ENCODE measurements around the gene KCTD10. TPM values are rescaled to one million over a fixed set of nuclear protein-coding genes. Genes with fewer than 3 reads are reported as not detected.

The KCTD10 gene
- total RNA-seq, 6 donors from 2014 or later = 50.6 to 70.2 (median 63.0) TPM

- Histone ChIP-seq H3K36me3 (peaks cover 32 to 50% (median 45%) of the 10 kb centered on the region in 4 donors), H3K27me3 (no peaks in the 10 kb centered on the region), H3K4me1 (peaks cover 12 to 20% (median 17%) of the 10 kb centered on the region in 4 donors), H3K9me3 (no peaks in the 10 kb centered on the region), H3K4me3 (no peak overlapping the region), H3K27ac (no peak overlapping the region)
- no peak for DNase-seq
- TF ChIP-seq POLR2A (IDR thresholded peaks at IDR 0.05) (no peak), EP300 (IDR thresholded peaks at IDR 0.05) (no peak), POLR2AphosphoS5 (IDR thresholded peaks at IDR 0.05) (no peak), CTCF (IDR thresholded peaks at IDR 0.05) (no peak)
- WGBS, 2 donors = 87 to 94% methylated on average over 2 of the region's 2 CpGs
- ATAC-seq (ENCODE audit: low FRiP score in 2 of 2) = no peak
Observed at GRCh38 chr12:109482491-109482890, 5.4 kb upstream of the KCTD10 start.

- ATAC-seq (ENCODE audit: low FRiP score in 2 of 2) (no peak), DNase-seq (no peak)
- peaks cover 27 to 44% (median 38%) of the 10 kb centered on the region in 4 donors for H3K36me3 ChIP-seq
- H3K27ac ChIP-seq = no peak overlapping the region
- 91 to 94% methylated on average over 1 of the region's 1 CpG for WGBS, 2 donors
- H3K9me3 ChIP-seq = no peaks in the 10 kb centered on the region
- no peak overlapping the region for H3K4me3 ChIP-seq
- H3K4me1 ChIP-seq = peaks cover 12 to 21% (median 17%) of the 10 kb centered on the region in 4 donors
- no peaks in the 10 kb centered on the region for H3K27me3 ChIP-seq
- no peak for TF ChIP-seq EP300 (IDR thresholded peaks at IDR 0.05)
- TF ChIP-seq POLR2AphosphoS5 (IDR thresholded peaks at IDR 0.05) = no peak
- no peak for TF ChIP-seq CTCF (IDR thresholded peaks at IDR 0.05)
- no peak for TF ChIP-seq POLR2A (IDR thresholded peaks at IDR 0.05)
Observed at GRCh38 chr12:109481863-109482262, 4.8 kb upstream of the KCTD10 start.

- no peak for TF ChIP-seq CTCF (IDR thresholded peaks at IDR 0.05)
- TF ChIP-seq POLR2A (IDR thresholded peaks at IDR 0.05) = no peak
- no peak for TF ChIP-seq EP300 (IDR thresholded peaks at IDR 0.05)
- TF ChIP-seq POLR2AphosphoS5 (IDR thresholded peaks at IDR 0.05) = no peak
- Histone ChIP-seq H3K27me3 (no peaks in the 10 kb centered on the region), H3K36me3 (peaks cover 13 to 29% (median 24%) of the 10 kb centered on the region in 4 donors), H3K4me3 (no peak overlapping the region), H3K27ac (no peak overlapping the region), H3K4me1 (peaks cover 23 to 36% (median 29%) of the 10 kb centered on the region in 4 donors), H3K9me3 (no peaks in the 10 kb centered on the region)
- ATAC-seq (ENCODE audit: low FRiP score in 2 of 2) (no peak), DNase-seq (no peak)
- WGBS, 2 donors = 96 to 97% methylated on average over 4 of the region's 4 CpGs
Observed at GRCh38 chr12:109480356-109480755, 3.3 kb upstream of the KCTD10 start.

DNA sequence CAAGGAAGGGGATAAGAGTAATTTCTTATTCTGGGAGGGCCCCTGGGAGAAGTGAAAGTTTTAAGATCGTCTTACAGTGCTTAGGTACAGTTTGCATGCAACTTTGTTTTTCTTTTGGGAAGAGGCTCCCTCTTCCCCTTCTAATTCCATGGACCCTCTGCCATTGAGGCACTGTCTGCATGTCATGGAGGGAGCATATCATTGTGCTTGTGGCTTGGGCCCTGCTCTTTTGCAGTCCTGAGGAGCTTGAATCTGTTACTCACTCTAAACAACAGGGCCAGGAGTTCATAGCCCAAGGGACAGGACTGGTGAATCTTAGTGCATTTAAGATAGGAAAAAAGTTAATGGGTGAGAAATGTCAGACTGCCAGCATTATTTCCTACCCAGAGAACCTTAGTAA lies 2.7 kb upstream of the KCTD10 start:
- DNase-seq = no peak
- TF ChIP-seq POLR2A (IDR thresholded peaks at IDR 0.05) (no peak), CTCF (IDR thresholded peaks at IDR 0.05) (no peak), EP300 (IDR thresholded peaks at IDR 0.05) (no peak), POLR2AphosphoS5 (IDR thresholded peaks at IDR 0.05) (no peak)
- no peak overlapping the region for H3K27ac ChIP-seq
- no peak for ATAC-seq (ENCODE audit: low FRiP score in 2 of 2)
- H3K9me3 ChIP-seq = no peaks in the 10 kb centered on the region
- no peaks in the 10 kb centered on the region for H3K27me3 ChIP-seq
- H3K36me3 ChIP-seq = peaks cover 8 to 23% (median 18%) of the 10 kb centered on the region in 4 donors
- no peak overlapping the region for H3K4me3 ChIP-seq
- WGBS, 2 donors = 79 to 88% methylated on average over 1 of the region's 1 CpG
- peaks cover 28 to 40% (median 35%) of the 10 kb centered on the region in 4 donors for H3K4me1 ChIP-seq

DNA sequence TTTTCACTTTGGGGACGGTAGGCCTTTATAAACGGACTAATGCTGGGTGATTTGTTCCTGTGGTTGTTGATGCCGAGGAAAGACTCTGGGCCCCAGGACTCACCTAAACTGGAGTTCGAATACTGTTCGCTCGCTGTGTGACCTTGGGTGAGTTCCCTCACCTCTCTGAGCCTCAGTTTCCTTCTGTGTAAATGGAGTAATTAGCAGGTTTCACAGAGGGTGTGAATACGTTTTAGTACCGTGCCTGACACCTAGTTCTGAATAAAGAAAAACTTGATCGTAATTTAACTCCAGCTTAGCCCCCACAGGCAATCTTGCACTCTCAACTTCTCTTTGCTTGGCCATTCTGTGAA lies 839 bp upstream of the KCTD10 start:
- peak overlapping the region; percentile 85 to 99 (median 94) for H3K4me3 ChIP-seq
- H3K27ac ChIP-seq = peak overlapping the region; percentile 96 to 100 (median 98)
- DNase-seq (no peak), ATAC-seq (ENCODE audit: low FRiP score in 2 of 2) (no peak)
- H3K27me3 ChIP-seq = no peaks in the 10 kb centered on the region
- H3K9me3 ChIP-seq = no peaks in the 10 kb centered on the region
- TF ChIP-seq EP300 (IDR thresholded peaks at IDR 0.05) (no peak), POLR2AphosphoS5 (IDR thresholded peaks at IDR 0.05) (no peak), POLR2A (IDR thresholded peaks at IDR 0.05) (no peak), CTCF (IDR thresholded peaks at IDR 0.05) (no peak)
- 4 to 5% methylated on average over 7 to 9 of the region's 9 CpGs for WGBS, 2 donors
- H3K4me1 ChIP-seq = peaks cover 42 to 58% (median 44%) of the 10 kb centered on the region in 4 donors
- H3K36me3 ChIP-seq = peaks cover 0 to 13% (median under 1%) of the 10 kb centered on the region in 4 donors
